Adrenal gland (tissue), 12 donors: ENCODE results near the gene CEMIP2. TPM values are rescaled to one million over a fixed set of nuclear protein-coding genes. Genes with fewer than 3 reads are reported as not detected.

ENCODE experiments used
- DNase-seq, 7 donors: peaks; one replicate each; pipeline ENCODE4 v3.0.0-alpha.2; 2019 to 2020
- H3K27ac ChIP-seq, 5 donors: fragments of 200-600 bp; sonication (generic) in 4 of 5; 1 replicate in 3 of 5; 2 replicates in 2 of 5; pipeline versions ENCODE4 v1.5.1 to v1.8.0; 2016 to 2020; ENCODE audit warnings: mild to moderate bottlenecking in 1 of 5
- H3K27me3 ChIP-seq: fragments of 200-600 bp; 2 replicates; pipeline ENCODE4 v1.8.0; 2021
- H3K36me3 ChIP-seq, 2 donors: fragments of 200-600 bp; replicated peaks in 1 of 2; 1 replicate in 1 of 2; 2 replicates in 1 of 2; pipeline versions ENCODE4 v1.5.1 to v1.8.0; 2018 to 2022
- H3K4me1 ChIP-seq, 2 donors: fragments of 200-600 bp; replicated peaks in 1 of 2; 1 replicate in 1 of 2; 2 replicates in 1 of 2; pipeline versions ENCODE4 v1.5.1 to v1.8.0; 2018 to 2021
- H3K4me3 ChIP-seq, 4 donors: fragments of 200-600 bp; sonication (generic) in 3 of 4; one replicate each; pipeline ENCODE4 v1.5.1; 2016 to 2018
- H3K9me3 ChIP-seq, 3 donors: fragments of 200-600 bp; sonication (generic) in 1 of 3; replicated peaks in 1 of 3; 1 replicate in 2 of 3; 2 replicates in 1 of 3; pipeline versions ENCODE4 v1.5.1 to v1.8.0; 2016 to 2021
- CTCF ChIP-seq, 6 experiments: fragments of 450-650 bp in 4 of 6; fragments of 200-600 bp in 2 of 6; sonication (generic) in 1 of 6; IDR thresholded peaks; 1 replicate in 5 of 6; 2 replicates in 1 of 6; pipeline versions ENCODE4 v1.5.1 to v1.8.0; 2016 to 2021; ENCODE audit warnings: antibody characterized with exemption in 6 of 6, mild to moderate bottlenecking in 2 of 6, moderate library complexity in 1 of 6
- POLR2A ChIP-seq, 2 donors: fragments of 450-650 bp; IDR thresholded peaks; one replicate each; pipeline ENCODE4 v1.6.1; 2017; ENCODE audit warnings: antibody characterized with exemption in 2 of 2, mild to moderate bottlenecking in 2 of 2, moderate library complexity in 1 of 2
- WGBS, 4 donors: extraction: QIAGEN DNeasy Blood & Tissue Kit in 2 of 4; methylation state at CpG; one replicate each; pipeline versions ENCODE4 v1.1.5 to v1.1.7; 2013 to 2017; 5-methylcytosine and 5-hydroxymethylcytosine counted together
- intact Hi-C, 2 donors: fragments of 100-400 bp; cut with DNase I; formaldehyde crosslinking; loops; one replicate each; pipeline versions ENCODE4 v1.14.1 to v1.15.0; 2022 to 2023
- polyA plus RNA-seq, 3 donors: library from polyadenylated mRNA; stranded (reverse); fragments of 200-250 nt in 2 of 3; fragments of 350-450 nt in 1 of 3; fragmentation: Illumina TruSeq in 1 of 3; extraction: RNeasy Lipid Tissue Mini Kit (QIAGEN cat#74804) in 1 of 3; gene quantifications; one replicate each; pipeline ENCODE4 v1.2.3, GENCODE V29; 2013 to 2014
- total RNA-seq, 9 donors: library from RNA; depleted of rRNA in 4 of 9; stranded (reverse); fragments of >200 nt in 4 of 9; fragments of 120-200 nt in 1 of 9; fragmentation: NEBNext Ultra II Directional in 1 of 9; extraction: Animal tissue kit (Norgen Biotek cat#: 25700) in 1 of 9; gene quantifications; one replicate each; pipeline versions ENCODE4 v1.1.0 to v1.2.4, GENCODE V29; 2013 to 2023
- donor health status: healthy with polysubstance abuse.
- donor health status: Bipolar disorder and iron deficiency.
- donor health status: DM: yes; HTN: yes; CAD: no.
- donor health status: DM: no; HTN: no; CAD: no.
- donor health status: DM: no; HTN: no; CAD: no.
- donor health status: DM: yes; HTN: yes; CAD: no.

The CEMIP2 gene
- total and polyA plus RNA-seq, 12 donors = 6.8 to 84.6 (median 24.0) TPM

- H3K27me3 ChIP-seq = no peaks in the 10 kb centered on the region
- TF ChIP-seq POLR2A (IDR thresholded peaks at IDR 0.05) (no peak), CTCF (IDR thresholded peaks at IDR 0.05) (peak in 5 of 6 experiments; percentile 30 to 62 (median 53))
- 85 to 98% (median 92%) methylated on average over 2 of the region's 2 CpGs for WGBS, 4 donors
- H3K27ac ChIP-seq = no peak overlapping the region
- DNase-seq = no peak
- intact Hi-C loops = no loop called here
- H3K9me3 ChIP-seq = no peaks in the 10 kb centered on the region
- peaks cover 0 to 22% of the 10 kb centered on the region in 2 donors for H3K36me3 ChIP-seq
- no peaks in the 10 kb centered on the region for H3K4me1 ChIP-seq
- no peak overlapping the region for H3K4me3 ChIP-seq
Observed at GRCh38 chr9:71716138-71716909, 52.0 kb downstream of the CEMIP2 start.

DNA sequence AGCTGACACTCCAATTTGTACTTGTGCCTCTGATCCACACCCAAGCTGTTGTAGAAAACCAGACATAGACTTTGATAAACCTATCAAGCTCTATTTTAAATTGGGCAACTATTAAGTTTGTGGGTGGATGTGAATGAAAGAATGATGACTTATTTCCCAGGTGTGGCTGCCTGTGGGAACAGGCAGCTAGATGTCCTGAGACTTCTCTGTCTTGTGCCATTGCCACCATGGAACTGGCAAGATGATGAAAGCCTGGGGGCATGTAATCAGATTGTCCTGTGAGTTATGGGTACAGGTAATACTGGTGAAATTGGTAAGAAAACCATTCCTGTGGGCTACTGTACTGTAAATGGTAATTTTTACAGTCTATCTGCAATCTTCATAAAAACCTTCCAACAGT lies 57.5 kb downstream of the CEMIP2 start:
- intact Hi-C loops = no loop called here

GRCh38 chr9:71710201-71710600 lies 58.1 kb downstream of the CEMIP2 start:
- 89 to 91% (median 90%) methylated on average over 5 of the region's 5 CpGs for WGBS, 4 donors
- H3K27ac ChIP-seq = no peak overlapping the region
- H3K27me3 ChIP-seq = no peaks in the 10 kb centered on the region
- intact Hi-C loops = no loop called here
- H3K36me3 ChIP-seq = peaks cover 0 to 51% of the 10 kb centered on the region in 2 donors
- no peak for DNase-seq
- no peaks in the 10 kb centered on the region for H3K4me1 ChIP-seq
- H3K9me3 ChIP-seq = no peaks in the 10 kb centered on the region
- no peak for TF ChIP-seq POLR2A (IDR thresholded peaks at IDR 0.05)
- no peak for TF ChIP-seq CTCF (IDR thresholded peaks at IDR 0.05)
- H3K4me3 ChIP-seq = no peak overlapping the region

More for the DNA sequence above, 57.5 kb downstream of the CEMIP2 start:
- H3K36me3 ChIP-seq = peaks cover 0 to 51% of the 10 kb centered on the region in 2 donors
- no peaks in the 10 kb centered on the region for H3K4me1 ChIP-seq
- H3K27me3 ChIP-seq = no peaks in the 10 kb centered on the region
- H3K4me3 ChIP-seq = no peak overlapping the region
- no peaks in the 10 kb centered on the region for H3K9me3 ChIP-seq
- DNase-seq = no peak
- TF ChIP-seq CTCF (IDR thresholded peaks at IDR 0.05) = no peak
- no peak for TF ChIP-seq POLR2A (IDR thresholded peaks at IDR 0.05)
- H3K27ac ChIP-seq = no peak overlapping the region

- intact Hi-C loops = loop anchor here in 1 of 2 donors (10.0 kb wide), 3 partner anchors 55 to 95 kb away; partner anchors contain the start of gene CEMIP2
- no peak overlapping the region for H3K4me3 ChIP-seq
- peaks cover 0 to 45% of the 10 kb centered on the region in 2 donors for H3K36me3 ChIP-seq
- H3K9me3 ChIP-seq = no peaks in the 10 kb centered on the region
- H3K4me1 ChIP-seq = no peaks in the 10 kb centered on the region
- no peak for DNase-seq
- 84 to 100% (median 93%) methylated on average over 1 of the region's 1 CpG for WGBS, 4 donors
- H3K27ac ChIP-seq = no peak overlapping the region
- H3K27me3 ChIP-seq = no peaks in the 10 kb centered on the region
- TF ChIP-seq POLR2A (IDR thresholded peaks at IDR 0.05) (no peak), CTCF (IDR thresholded peaks at IDR 0.05) (no peak)
Observed at GRCh38 chr9:71709384-71709783, 58.9 kb downstream of the CEMIP2 start.
